ENCODE data around the gene HCFC1.

The HCFC1 gene

DNA sequence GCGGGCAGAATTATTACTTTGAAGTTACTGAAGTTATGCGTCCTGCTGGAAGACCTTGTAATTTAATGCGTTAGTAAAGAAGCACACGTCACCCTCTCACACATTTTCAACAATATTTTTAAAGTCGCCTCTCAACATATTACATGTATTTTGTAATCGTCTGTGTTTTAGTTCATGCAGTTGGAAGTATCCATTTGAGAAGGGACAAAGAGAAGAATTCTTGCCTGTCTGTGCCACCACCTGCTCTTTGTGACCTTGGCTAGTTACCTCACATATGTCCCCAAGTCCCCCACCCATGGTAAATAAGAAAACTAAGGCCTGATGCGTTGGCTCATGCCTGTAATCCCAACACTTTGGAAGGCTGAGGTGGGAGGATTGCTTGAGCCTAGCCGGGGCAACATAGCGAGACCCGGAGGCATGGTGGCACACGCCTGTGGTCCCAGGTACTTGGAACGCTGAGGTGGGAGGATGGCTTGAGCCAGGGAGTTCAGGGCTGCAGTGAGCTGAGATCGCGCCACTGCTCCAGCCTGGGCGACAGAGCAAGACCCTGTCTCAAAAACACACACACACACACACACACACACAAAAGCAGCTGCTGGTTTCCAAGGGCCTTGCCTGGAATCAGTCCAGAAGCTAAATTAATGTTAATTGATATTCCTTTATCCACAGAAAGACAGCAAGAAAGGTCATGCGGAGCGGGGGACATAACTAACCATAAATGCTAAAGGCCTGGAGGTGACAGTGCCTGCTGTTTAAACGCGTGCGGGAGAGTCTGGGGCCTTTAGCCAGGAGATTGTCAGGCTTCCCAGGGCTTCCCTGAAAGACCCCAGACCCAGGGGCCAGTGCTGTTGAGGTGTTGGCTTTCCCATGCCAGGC is 1.7 kb upstream of the HCFC1 start:
- no peak for DNase-seq

DNA sequence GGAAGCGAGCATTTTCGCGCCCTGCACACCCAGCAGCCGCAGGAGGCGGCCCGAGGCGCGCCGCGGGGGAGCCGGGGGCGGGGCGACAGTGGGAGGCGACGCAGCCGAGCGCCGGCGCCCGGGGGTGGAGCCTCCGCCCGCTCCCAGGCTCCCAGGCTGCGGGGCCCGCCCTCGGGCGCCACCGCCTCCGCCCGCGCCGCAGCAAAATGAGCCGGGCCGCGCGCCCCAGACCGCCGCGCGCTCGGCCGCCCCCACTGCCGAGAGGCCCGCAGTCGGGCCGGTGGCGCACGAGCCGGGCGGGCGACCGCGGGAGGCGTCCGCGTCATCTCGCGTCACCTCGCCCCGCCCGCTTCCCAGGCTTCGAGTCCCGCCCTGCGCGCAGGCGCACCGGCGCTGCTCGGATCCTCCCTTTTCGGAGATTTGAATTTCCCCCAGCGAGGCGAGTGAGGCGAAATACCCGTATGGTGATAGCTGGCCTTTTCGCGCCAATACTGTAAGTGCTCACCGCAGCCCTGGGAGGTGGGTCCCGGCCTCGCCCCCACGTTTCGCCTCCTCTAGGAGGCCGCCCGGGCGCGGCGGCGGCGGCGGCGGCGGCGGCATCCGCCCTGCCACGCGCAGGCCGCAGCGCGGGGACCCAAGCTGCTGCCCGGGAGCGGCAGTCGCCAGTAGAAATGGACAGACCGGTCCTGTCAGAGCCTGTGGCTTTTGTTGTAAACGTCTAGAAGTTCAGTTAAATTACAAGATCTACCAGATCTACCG is 929 bp upstream of the HCFC1 start, which contains the start of gene TMEM187:
Gene TMEM187, plus strand, starts transcription at position 387 of the 759 bp plus-strand sequence. CDS start 9,309 bp downstream, outside the sequence.
- peak; percentile 90 to 92 for DNase-seq

DNA sequence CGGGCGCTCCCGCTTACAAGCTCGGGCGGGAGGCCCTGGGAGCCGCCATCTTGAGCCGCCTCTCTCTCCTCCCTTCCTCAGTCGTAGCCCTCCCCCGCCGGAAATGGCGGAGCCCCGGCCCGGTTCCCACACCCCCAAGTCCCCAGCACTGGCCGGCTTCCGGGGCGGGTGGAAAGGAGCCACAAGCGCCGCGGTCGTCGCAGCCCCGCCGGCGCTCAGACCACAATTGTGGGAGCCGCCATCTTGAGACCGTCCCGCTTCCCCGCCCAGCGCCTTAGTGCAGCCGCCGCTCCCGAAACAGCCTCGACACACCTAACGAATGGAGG is 531 bp downstream of the HCFC1 start:
- DNase-seq = peak; percentile 91 to 93

DNA sequence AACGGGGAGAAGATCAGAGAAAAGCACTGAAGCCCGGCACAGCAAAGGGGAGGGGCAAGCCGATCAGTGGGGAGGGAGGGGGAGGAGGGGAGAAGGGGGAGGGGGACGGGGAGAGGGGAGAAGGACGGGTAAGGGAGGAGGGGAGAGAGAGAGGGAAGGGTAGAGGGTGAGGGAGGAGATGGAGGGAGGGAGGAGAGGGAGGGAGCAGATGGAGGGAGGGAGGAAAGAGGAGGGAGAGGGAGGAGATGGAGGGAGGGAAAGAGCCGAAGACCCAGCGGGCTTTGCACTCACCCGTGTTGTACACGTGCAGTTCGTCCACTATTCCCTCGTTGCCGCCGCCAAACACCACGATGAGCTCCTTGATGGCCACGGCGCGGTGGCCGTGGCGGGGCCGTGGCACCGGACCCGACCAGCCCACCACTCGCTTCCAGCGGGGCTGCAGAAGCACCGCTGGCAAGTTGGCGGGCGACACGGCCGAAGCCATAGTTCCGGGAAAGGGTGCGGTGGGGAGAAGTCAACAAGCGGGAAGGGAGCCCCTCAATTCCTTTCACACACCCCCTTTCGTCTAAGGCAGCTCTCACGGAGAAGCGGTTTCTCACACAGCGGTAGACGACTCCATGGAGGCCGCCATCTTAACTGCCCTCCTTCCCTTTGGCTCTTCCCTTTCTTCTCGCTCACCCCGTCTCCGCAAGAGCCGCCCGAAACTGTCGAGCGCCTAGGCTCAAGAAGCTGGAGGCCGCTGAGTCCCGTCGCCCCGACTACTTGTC is 1.1 kb downstream of the HCFC1 start:
- peak; percentile 36 to 60 for DNase-seq

DNA sequence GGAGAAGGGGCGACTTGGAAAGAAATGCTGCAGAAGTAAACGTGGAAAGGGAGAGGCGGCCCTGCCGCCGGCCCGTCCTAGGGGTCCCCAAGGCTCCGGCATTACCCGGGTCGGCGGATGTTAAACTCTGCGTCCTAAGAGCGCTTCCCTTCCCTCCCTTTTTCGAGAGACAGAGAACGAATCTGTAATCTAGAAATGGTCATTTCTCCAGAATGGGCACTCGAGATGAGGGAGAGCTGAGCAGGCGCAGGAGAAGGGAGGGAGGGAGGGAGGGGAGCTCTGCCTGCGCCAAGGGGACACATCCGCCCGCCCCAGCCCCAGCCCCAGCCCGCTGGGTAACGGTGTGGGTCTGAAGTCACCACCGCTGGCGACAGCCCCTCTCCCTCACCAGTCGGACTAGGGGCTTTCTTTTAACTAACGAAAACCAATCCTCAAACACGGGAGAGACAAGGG is 1.7 kb downstream of the HCFC1 start:
- no peak for DNase-seq

DNA sequence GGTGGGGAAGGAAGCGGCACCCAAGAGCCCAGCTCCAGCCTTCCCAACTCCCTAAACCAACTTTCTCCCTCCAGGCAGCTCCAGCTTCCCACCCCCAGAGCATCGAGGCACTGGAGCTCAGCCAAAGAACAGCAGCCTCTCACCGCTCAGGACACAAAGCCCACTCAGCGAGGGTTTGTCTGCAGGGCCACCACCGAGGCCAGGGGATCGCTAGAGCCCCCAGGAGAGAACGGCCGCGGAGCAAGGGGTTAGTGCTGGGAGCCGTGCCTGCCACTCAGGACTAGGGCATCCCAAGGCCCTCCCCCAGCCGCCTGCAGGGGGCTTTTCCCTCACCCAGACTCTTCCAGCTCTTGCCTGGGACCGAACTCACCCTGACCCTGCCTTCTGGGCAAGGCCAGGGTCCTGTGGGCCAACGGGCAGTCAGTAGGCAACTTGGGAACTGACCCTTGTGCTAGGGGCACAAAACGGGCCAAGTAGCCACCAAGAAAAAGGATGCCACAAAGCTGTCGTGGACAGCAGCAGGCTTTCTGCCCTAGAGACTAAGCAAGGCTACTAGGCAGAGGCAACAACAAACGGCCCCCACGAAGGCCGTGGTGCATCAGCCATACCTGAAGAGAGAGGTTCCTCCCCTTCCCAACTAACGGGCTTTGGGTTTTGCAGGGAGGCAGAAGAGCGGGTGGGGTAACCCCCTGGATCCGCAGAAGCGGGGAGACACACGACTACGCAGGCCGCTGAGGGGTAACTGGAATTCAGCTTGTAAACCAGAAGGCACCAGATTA is 2.3 kb downstream of the HCFC1 start:
- DNase-seq = no peak

GRCh38 chrX:153968754-153969124 is 2.9 kb downstream of the HCFC1 start:
- DNase-seq = peak; percentile 60 to 64

DNA sequence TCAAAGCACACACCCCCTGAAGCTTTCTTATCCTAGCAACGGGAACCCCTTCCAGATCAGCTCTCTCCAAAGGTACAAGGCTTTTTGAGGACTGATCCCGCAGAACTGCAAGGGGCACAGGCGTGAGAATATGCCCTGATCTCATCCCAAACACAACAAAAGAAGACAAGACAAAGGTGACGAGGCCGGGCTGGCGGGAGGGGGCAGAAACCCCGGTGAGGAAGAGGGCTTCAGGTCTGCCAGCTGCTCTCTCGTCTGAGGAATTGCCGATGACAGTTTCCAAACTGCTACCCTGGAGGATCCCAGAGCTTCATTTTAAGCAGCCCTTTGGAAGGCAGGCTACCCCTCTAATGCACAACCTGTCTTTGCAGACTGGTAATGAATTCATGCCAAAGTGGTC is 3.4 kb downstream of the HCFC1 start:
- no peak for DNase-seq

DNA sequence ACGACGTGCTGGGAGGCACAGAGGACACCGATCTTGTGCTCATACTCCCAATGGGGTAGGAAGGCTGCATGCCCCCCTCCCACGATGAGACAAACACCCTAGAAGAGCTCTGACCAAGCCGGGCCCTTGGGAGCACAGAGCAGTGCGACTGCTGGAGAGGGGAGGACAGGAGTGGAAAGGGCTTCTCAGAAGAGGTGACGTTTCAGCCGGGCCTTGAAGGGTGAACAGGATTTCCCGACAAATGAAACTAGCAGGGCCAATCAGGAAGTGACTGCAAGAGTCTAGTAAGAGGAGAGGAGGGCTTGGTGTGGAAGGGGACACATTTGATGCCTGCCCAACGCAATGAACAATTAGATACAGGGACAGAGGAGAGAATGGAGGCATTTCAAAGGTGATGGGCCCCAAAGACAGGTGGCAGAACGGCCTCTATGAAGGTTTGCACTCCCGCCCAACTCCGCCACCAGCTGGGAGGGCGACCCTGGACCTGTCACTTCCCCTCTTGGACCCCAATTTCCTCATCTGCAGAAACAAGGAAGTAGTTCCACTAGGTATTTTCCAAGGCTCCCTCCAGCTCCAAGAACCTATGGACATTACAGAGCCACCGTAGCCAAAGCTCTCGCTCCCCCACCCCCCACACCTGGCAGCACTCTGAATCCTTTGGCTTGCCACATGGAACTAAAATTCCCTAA is 3.9 kb downstream of the HCFC1 start:
- DNase-seq = peak; percentile 80 to 86

DNA sequence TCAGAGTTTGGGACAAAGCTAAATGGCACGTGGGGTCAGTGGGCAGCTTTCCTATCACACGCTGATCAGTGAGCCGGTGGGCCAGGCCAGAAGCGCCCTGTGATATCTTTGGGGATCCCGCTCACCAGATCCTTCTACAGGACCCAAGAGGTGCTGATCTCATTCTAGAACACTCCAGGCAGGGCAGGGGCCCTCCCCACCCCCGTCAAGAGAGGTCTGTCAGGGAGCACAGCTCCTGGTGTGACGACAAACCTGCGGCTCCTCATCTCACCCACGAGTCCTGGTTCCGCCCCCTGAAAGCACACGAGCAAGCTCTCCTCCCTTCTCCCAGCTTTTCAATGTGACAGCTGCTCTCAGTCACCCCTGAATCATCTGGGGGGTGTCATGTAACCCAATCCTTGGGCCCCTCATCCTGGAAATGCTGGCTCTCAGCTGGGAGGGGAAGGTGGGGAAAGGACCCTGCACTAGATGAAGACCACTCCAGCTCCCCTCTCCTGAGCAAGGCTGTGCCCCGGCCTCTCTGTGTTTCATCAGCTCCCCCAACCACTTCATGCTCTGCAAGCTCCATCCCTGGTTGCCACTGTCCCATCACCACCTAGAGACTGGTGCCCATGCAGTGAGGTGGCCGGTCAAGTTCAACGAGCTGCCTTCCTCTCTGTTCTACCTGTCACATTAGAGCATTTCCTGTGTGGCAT is 4.6 kb downstream of the HCFC1 start:
- peak; percentile 56 to 65 for DNase-seq

GRCh38 chrX:153966283-153966688 is 5.3 kb downstream of the HCFC1 start:
- no peak for DNase-seq

- DNase-seq = no peak
Measured at GRCh38 chrX:153965406-153965805, 6.2 kb downstream of the HCFC1 start.

- DNase-seq = no peak
Measured at GRCh38 chrX:153964105-153964504, 7.5 kb downstream of the HCFC1 start.

DNA sequence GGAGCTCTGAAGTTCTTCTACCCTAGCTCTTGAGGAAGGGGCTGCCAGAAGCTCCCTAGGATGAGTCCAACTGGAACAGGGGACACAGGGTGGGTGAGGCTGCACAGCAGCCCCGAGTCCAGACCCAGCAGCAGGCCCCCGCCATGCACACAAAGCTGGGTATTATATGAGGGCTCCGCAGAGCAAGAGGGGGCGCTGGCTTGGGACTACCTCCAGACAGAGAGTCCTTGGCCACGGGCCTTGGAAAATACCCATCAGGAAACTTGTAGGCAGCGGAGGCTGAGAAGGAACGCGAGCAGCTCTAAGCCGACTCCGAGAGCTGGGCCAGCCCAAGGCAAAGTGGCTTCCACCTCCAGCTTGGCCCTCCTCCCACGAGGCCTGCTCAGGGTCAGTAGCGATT is 8.1 kb downstream of the HCFC1 start:
- no peak for DNase-seq

- no peak for DNase-seq
Measured at GRCh38 chrX:153961292-153961691, 10.3 kb downstream of the HCFC1 start.

DNA sequence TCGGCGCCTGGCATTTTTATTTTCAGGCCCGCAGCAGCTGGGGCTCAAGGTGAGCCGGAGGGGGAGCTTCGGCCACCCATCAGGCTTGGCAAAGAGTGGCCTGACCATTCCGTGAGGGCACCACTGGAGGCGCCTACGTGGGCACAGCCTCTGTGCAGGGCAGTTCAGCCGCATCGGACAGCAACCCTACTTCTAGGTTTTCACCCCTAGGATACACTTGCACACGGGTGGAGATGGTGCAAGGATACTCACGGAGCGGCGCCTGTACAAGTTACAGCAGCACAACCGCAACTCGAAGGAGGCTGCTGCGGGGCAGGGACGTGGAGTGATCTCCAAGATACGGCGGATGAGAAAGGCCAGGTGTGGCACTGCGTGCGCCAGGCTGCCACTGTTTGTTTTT is 10.8 kb downstream of the HCFC1 start:
- no peak for DNase-seq

- no peak for DNase-seq
Measured at GRCh38 chrX:153960077-153960476, 11.5 kb downstream of the HCFC1 start.

- DNase-seq = no peak
Measured at GRCh38 chrX:153959649-153960048, 12.0 kb downstream of the HCFC1 start.

GRCh38 chrX:153958605-153959004 is 13.0 kb downstream of the HCFC1 start:
- DNase-seq = no peak

DNA sequence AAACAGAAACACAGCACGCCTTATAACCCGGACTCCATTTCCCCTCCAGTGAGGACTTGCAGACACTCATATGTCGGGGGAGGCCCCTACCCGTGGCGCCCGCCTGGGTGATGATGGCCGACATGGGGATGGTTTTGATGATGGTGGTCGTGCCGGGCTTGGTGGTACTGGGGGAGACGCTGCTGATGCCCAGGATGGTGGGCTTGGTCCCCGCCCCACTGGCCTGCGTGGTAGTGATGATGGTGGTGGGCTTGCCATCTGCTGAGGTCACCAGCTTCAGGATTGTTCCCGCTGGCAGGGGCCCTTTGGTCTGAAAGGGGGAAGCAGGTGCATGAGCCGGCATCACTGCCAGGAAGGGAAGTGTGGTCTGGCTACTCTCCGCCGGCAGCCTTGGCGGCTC is 14.4 kb downstream of the HCFC1 start:
- no peak for DNase-seq
